DMS53 treated with DMSO at 0.1 percent for 48 hours (cell line): ENCODE data around the gene COX7A2L.
"Not testable (repeated sequence)": the region's sequence is repeated elsewhere in the genome, so short reads cannot be mapped to it uniquely, and the experiment has no call there.

ENCODE experiments used
- DNase-seq: peaks from one replicate; lab custom pipeline; 2025; ENCODE audit not compliant: unreplicated experiment; lab: John Stamatoyannopoulos, UW

The COX7A2L gene

GRCh38 chr2:42340045-42340937 is 20.7 kb downstream of the COX7A2L start:
- no peak for DNase-seq

- no peak for DNase-seq
Observed at GRCh38 chr2:42339191-42339912, 21.7 kb downstream of the COX7A2L start.

- DNase-seq = no peak
Observed at GRCh38 chr2:42338567-42339190, 22.3 kb downstream of the COX7A2L start.

GRCh38 chr2:42337846-42338566 is 23.0 kb downstream of the COX7A2L start:
- DNase-seq = no peak

GRCh38 chr2:42337356-42337820 is 23.6 kb downstream of the COX7A2L start:
- DNase-seq = no peak

GRCh38 chr2:42336361-42336965 is 24.6 kb downstream of the COX7A2L start:
- no peak for DNase-seq

GRCh38 chr2:42335514-42336104 is 25.4 kb downstream of the COX7A2L start:
- no peak for DNase-seq

- not testable (repeated sequence) for DNase-seq
Observed at GRCh38 chr2:42334865-42335264, 26.2 kb downstream of the COX7A2L start.

GRCh38 chr2:42334220-42334619 is 26.8 kb downstream of the COX7A2L start:
- no peak for DNase-seq

GRCh38 chr2:42333579-42333978 is 27.4 kb downstream of the COX7A2L start:
- no peak for DNase-seq

- DNase-seq = no peak
Observed at GRCh38 chr2:42332575-42332974, 28.4 kb downstream of the COX7A2L start.

- DNase-seq = no peak
Observed at GRCh38 chr2:42331569-42332284, 29.3 kb downstream of the COX7A2L start.

- no peak for DNase-seq
Observed at GRCh38 chr2:42329736-42330135, 31.3 kb downstream of the COX7A2L start.

GRCh38 chr2:42328923-42329322 is 32.1 kb downstream of the COX7A2L start:
- no peak for DNase-seq

- DNase-seq = no peak
Observed at GRCh38 chr2:42328148-42328833, 32.7 kb downstream of the COX7A2L start.

GRCh38 chr2:42327125-42327524 is 33.9 kb downstream of the COX7A2L start:
- peak; percentile 23 for DNase-seq

GRCh38 chr2:42325609-42326008 is 35.4 kb downstream of the COX7A2L start:
- DNase-seq = no peak

- DNase-seq = no peak
Observed at GRCh38 chr2:42324949-42325348, 36.1 kb downstream of the COX7A2L start.

GRCh38 chr2:42324244-42324643 is 36.8 kb downstream of the COX7A2L start:
- DNase-seq = no peak
